Stimulated activated CD8-positive, alpha-beta memory T cell treated with anti-CD3 and anti-CD28 coated beads, Interleukin-15, amount 100 ng/mL, for 48 hours (primary cell): Measurements from ENCODE around the gene GMPPA.
A peak's percentile ranks its signal among the peaks of the same experiment; 100 is the strongest.

ENCODE experiments used
- DNase-seq, 2 donors: peaks; one replicate each; pipeline ENCODE4 v3.0.0-alpha.2; 2020; ENCODE audit warnings: low read depth in 2 of 2

The GMPPA gene

GRCh38 chr2:219521066-219521880 lies 22.6 kb downstream of the GMPPA start:
- no peak for DNase-seq

DNA sequence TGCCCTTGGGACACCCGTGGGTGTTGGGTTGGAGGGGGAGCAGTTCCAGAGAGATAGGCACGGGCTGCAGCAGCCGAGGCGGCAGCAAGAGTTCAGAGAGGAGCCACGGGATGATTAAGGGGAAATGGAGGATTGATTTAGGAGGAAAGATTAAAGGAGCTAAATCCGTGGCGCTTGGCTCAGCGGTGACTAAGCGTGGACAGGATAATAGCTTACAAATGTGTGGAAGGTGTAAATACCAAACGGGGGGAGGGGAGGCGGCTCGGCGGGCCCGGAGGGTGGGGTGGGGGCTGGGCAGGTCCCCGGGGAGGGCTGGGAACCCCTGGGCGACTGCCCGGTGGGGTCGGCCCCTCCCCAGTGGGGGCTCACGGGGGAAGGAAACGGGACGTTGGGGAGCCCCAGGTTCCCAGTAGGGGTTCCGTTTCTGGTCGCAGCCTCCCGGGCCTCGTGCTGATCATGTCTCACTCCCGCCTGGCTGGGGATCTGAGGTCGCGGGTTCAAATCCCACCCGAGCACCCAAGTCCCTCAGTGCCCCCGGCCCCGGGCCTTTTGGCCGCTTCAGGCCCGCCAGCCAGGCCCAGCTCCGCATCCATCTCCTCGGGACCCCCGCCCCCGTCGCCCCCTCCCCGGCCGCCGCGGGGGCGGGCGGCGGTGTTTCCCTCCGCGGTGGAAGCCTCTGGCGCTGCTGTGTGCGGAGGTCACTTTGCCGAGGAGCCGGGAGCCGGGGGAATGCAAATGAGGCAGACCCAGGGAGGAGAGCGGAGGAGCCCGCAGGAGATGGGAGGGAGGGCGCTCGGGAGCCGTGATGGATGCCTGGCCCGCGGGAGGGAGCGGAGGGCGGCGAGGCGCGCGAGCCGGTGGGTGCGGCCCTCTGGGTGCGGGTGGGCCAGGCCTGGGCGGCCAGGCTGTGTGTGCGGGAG lies 23.7 kb downstream of the GMPPA start:
- no peak for DNase-seq

GRCh38 chr2:219523031-219523671 lies 24.5 kb downstream of the GMPPA start:
- no peak for DNase-seq

GRCh38 chr2:219524817-219525216 lies 26.1 kb downstream of the GMPPA start:
- no peak for DNase-seq

DNA sequence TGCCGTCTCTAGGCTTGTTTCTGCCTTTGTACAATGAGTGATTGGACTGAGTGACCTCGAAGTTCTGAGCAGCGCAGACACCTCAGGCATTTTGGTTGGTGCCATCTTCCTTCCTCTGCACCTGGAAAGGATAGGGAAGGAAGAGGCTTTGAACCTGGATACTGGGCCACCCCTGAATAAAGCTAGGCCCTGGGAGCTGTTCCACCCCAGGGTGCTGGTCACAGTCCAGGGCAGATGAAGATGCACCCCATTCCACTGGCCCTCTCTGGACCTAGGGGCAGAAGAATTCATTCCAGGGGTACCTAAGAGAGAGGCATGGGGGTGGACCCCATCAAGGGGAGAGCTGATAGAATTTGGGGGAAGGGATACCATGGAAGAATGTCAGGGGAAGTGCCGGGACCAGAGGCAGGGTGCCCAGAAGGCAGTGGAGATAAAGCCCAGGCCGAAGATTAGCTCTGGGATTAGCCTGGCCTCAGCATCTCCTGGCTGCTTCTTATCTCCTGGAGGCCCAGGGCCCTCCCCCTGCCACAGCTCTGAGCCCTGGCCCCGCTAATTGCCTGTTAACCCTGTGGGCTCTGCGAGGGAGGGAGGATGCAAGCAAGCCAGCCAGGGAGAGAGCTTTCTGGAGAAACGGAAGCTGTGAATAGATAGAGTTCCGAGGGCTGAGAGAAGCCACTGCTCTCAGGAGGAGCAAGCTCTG lies 27.0 kb downstream of the GMPPA start:
- no peak for DNase-seq

DNA sequence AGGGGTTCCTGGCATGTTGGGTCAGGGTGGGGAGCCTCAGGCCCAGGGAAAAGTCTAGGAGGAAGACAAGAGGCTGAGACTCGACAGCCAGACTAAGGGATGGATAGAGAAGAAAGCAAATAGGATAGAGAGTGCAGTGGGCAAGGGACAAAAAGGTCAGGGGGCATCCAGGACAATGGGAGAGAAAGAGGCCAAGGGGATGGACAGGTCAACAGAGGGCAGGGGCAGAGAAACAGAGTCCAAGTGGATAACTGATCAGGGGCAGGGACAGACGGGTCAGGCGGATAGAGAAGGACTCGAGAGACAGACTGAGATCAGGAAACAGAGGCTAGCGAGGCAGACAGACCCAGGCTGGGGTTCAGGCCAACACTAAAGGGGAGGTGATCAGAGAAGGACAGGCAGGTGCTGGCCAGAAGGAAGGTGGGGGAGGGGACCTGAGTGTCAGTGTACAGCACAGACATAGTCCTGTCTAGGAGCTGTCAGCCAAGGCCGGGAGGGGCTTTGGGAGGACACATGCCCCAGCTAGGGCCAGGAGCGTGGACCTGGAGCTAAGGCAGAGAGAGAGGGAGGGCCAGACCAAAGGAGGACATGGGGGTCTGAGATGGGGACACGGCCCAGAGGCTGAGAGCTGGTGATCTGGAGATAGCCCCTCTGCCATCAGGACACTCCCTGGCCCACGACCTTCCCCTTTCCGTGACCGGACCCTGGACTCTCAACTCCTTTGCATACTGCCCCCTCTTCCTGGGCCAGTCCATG lies 27.8 kb downstream of the GMPPA start:
- no peak for DNase-seq

- DNase-seq = no peak
These were observed 28.3 kb downstream of the GMPPA start for GRCh38 chr2:219527076-219527394.

DNA sequence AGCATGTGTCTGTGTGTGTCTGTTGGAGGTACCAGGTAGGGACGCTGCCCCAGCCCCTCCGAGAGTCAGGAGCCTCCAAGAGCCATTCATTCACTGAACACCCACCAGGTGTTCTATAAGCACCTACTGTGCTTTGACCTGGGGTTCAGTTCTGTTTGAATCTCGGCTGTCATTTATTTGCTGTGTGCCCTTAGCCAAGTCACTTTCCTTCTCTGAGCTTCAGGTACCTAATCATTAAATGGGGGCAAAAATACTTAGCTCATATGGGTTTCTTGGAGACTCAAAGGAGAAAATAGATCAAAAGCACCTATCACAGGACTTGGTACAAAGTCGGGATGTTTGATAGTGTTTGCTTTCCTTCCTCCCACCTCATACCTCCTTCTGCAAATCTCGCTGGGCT lies 28.8 kb downstream of the GMPPA start:
- DNase-seq = no peak

GRCh38 chr2:219530048-219530963 lies 31.6 kb downstream of the GMPPA start:
- DNase-seq = peak; percentile 67 to 68

- no peak for DNase-seq
These were observed 33.1 kb downstream of the GMPPA start for GRCh38 chr2:219531639-219532377.

DNA sequence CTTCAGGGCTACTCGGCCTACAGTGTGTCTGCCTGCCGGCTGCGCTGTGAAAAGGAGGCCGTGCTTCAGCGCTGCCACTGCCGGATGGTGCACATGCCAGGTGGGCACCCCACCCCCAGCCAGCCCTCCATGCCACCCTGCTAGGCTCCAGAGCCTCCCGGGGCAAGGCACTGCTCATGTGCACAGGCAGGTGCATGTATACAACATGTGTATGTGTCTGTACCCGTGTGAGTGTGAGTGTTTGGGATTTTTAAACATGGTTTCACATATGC lies 33.6 kb downstream of the GMPPA start:
- no peak for DNase-seq

DNA sequence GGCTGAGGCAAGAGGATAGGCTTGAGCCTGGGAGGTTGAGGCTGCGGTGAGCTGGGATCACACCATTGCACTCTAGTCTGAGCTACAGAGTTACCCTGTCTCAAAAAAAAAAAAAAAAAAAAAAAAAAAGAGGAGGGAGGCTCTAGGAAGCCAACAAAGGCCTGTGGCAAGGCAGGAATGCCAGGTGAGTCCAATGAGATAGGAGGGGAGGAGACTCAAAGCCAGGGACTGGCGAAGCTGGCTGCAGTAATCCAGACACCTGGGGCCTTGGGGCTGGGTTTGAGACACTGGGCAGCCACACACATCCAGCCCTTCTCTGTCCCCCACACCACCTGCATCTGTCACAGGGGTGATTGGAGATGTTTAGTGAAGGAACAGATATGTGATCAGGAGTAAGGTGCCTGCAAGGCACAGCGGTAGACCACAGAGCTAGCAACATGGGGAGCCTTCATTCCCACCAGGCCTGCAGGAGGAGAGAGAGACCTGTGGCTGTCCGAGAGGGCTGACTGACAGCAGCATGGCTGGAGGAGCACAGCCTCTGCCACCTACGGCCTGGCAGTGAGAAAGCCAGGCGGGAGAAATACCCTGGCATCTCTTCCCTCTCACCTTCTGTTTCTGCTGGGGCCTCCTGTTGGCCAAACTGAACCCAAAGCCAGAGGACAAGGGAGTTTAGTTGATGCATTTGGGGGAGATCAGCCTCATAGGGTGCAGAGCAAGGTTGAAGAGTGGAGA lies 35.4 kb downstream of the GMPPA start:
- DNase-seq = no peak

DNA sequence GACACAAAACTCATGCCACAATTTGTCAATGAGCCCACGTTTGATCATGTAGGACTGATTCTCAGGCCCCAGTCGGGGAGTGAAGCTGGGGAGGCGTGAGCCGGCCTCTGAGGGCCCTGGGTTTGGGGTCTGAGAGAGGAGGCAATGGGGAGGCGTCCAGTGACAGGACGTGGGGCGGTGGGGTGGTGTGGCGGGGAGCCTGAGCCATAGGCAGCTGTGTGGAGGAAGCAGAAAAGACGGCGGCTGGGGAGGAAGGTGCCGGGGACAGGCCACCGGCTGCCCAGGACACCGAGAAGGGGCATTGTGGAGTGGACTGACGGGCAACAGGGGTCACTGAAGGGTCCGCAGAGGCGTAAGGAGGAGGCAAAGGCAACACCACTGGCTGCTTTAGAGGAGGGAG lies 37.7 kb downstream of the GMPPA start:
- DNase-seq = no peak

DNA sequence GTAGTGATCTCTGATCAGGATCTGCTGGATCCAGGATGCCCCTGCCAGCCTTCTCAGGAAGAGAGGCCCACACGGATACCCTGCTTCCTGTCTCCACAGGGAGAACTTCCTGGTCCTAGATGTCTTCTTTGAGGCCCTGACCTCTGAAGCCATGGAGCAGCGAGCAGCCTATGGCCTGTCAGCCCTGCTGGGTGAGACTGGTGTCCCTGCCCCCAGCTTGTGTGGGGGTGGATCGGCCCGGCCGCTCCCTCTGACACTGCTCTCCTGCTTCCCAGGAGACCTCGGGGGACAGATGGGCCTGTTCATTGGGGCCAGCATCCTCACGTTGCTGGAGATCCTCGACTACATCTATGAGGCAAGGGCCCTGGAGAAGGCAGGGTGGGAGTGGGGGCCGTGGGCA lies 38.3 kb downstream of the GMPPA start:
- DNase-seq = no peak

- DNase-seq = no peak
These were observed 39.2 kb downstream of the GMPPA start for GRCh38 chr2:219537657-219538488.

DNA sequence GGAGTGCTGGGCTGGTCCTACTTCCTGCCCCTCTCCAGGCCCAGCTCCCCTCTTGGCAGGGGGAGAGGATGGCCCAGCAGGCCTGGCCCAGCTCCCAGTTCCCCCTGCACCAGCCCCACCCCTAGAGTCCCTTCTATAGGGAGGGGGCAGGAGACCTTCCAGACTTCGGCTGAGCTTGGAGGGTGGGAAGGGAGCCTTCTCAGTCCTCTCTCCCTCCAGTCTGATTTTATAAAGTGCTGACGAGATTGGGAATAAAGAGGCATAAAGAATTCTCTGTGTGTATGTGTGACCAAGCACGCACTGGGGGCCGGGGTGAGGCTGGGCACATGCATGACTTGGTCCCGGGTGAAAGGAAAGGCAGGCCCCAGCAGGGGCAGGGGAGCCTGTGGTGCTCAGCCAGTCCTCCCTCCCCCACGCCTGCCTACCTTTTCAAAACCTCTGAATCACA lies 39.8 kb downstream of the GMPPA start:
- DNase-seq = no peak

GRCh38 chr2:219538956-219539788 lies 40.5 kb downstream of the GMPPA start:
- no peak for DNase-seq
